ENCODE results near the gene ASB10.

DNA sequence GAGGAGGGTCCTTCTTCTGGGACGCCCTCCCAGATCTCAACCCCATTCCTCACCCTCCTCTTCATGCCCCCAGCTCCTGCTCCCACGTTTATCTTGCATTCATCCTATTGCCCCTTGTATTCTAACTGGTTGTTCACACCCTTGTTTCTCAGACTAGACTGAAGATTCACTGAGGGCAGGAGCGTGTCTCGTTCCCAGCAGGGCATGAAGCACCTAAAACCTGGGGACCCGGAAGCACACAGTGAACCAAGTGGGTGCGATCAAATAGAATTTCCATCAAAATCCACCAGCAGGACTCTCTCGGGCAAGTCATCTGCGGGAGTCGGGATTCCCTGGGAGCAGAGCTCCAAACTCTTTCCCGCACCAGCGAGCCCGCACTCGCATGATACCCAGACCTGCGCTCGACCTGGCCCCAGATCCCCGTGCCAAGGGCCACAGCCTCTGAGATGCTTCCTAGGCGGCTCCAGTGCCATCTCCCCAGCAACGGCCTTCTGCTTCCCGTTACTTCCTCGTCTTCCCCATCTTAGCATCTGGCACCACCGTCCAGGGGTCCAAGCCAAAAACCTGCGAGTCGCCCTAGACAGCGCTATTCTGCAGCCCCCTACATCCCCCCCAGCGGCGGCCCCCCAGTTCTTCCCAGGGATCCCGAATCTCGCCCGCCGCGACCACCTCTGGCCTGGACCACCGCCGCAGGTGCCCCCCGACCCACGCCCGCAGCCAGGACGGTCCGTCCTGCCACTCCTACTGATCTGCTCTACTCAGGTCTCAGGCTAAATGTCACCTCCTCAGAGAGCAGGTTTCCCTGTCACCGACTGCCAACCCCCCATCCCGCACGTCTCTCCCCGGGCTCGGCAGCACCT, 13.4 kb downstream of the ASB10 start:
- TF ChIP-seq, protein P1, sequence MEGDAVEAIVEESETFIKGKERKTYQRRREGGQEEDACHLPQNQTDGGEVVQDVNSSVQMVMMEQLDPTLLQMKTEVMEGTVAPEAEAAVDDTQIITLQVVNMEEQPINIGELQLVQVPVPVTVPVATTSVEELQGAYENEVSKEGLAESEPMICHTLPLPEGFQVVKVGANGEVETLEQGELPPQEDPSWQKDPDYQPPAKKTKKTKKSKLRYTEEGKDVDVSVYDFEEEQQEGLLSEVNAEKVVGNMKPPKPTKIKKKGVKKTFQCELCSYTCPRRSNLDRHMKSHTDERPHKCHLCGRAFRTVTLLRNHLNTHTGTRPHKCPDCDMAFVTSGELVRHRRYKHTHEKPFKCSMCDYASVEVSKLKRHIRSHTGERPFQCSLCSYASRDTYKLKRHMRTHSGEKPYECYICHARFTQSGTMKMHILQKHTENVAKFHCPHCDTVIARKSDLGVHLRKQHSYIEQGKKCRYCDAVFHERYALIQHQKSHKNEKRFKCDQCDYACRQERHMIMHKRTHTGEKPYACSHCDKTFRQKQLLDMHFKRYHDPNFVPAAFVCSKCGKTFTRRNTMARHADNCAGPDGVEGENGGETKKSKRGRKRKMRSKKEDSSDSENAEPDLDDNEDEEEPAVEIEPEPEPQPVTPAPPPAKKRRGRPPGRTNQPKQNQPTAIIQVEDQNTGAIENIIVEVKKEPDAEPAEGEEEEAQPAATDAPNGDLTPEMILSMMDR (IDR thresholded peaks at IDR 0.05), result no peak
- no peak for TF ChIP-seq POLR2A (IDR thresholded peaks at IDR 0.05)

Data from esophagus squamous epithelium (tissue), 4 donors.